Erythroblast (primary cell): ENCODE results near the gene ZNF302.

ENCODE experiments used
- GATA1 ChIP-seq: IDR thresholded peaks from 2 replicates; pipeline ENCODE4 v1.6.1; 2011; ENCODE audit warnings: low read depth, mild to moderate bottlenecking, control low read depth, low read length, moderate library complexity
- POLR2A ChIP-seq: IDR thresholded peaks from 2 replicates; pipeline ENCODE4 v1.6.1; 2011; ENCODE audit warnings: mild to moderate bottlenecking, low read length

DNA sequence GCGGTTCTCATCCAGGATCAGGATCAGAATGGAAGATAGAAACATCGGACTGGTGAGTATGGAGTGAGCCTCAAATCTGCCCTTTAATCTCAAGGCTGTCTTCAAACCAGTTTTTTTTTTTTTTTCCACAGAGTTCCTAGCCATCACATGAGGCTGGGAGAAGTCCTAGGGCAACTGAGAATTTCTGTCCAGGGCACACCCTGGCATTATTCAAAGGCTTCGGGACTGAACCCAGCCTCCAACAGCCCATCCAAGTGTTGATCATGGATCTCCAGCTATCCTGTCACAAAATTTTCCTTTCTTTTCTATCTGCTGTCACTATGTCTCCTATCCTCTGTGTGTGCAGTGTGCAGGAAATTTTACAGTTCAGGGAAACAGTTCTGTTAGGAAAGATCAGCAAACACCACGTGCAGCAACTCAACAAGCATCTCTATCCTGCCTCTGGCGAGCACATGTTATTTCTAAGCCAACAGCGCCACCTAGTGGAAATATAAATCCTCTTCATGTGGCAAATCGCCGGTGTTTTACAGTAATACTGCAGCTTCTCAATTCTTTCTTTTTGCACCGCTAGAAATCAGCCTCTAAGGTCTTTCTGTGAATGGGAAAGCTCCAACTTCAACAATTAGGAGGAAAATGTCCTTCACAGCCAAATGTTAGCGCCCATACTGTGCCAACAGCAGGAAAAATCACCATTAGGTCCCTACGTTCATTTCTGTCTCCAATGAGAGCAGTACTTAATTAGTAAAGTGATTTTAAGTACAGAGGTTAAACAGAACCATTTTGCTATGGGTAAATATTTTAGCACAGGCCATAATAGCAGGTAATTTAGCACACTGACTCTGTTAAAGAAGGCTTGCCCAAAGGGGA lies 35.1 kb downstream of the ZNF302 start:
- no peak for TF ChIP-seq POLR2A
- TF ChIP-seq GATA1 = no peak
